HTR-8/SVneo (cell line): ENCODE measurements around the gene PPP1R12A.

Experiments used
- DNase-seq: peaks from one replicate; pipeline ENCODE4 v3.0.0; 2011; ENCODE audit warnings: low spot score, mixed read lengths; ENCODE audit not compliant: insufficient read length
- FAIRE-seq: peaks from 2 replicates; lab custom pipeline; 2011; peaks lifted over from hg19 to GRCh38; lab: Jason Lieb, UNC

The PPP1R12A gene

GRCh38 chr12:79938843-79939242 is 3.9 kb upstream of the PPP1R12A start:
- no peak for FAIRE-seq
- DNase-seq = no peak

GRCh38 chr12:79936670-79937069 is 1.8 kb upstream of the PPP1R12A start:
- no peak for FAIRE-seq

GRCh38 chr12:79935624-79936345 is 888 bp upstream of the PPP1R12A start:
- DNase-seq (no peak), FAIRE-seq (no peak)

More at GRCh38 chr12:79936670-79937069, 1.8 kb upstream of the PPP1R12A start:
- DNase-seq = no peak

DNA sequence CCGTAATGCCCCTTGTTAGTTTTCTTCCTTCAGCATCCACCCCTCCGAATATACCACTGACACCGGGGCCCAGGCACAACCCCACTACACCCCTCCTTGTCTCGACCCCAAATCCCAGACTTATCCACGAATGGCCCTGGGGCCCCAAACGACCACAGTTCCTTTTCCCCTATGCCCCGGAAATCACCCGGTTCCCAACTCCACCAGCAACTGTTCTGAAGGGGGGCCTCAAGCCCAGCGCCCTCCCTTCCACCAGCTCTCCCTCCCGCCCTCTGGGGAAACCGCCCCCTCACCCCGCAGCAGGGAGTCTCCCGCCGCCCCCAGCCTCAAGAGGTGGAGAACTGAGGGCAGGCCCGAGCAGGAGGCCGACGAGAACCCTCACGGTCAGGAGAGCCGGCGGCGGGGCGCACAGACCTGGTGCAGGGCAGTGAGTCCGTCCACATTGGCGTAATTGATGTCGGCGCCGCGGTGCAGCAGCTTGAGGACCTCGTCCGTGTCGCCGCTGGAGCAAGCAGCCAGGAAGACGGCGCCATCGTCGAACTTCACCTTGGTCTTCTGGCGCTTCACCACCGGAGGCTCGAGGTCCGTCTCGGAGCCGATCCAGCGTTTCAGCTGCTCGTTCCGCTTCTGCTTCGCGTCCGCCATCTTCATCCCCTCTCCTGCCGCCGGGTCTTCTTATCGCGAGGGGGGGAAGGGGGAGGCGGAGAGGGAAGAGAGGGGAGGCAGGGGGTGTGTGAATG is 446 bp downstream of the PPP1R12A start:
- peak; percentile 27 for DNase-seq
- FAIRE-seq = peak; percentile 4

GRCh38 chr12:79933532-79934264 is 1.2 kb downstream of the PPP1R12A start:
- FAIRE-seq (no peak), DNase-seq (no peak)

DNA sequence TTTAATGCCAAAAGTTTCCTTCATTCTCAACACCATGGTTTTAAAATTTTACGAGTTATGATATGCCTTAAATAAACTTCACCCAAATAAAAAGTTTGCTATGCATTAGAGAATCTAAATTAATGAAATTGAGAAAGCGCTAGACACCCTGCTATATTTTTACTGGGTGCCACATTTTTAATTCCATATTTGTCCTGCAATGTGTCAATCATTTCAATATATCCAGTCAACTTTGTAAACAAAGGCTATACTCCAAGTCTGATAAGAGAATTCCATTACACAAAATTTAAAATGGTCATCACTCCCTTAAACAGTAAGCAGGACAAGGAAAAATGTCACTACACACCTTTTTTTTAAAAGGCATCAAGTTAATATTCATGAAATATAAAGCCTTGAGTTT is 1.9 kb downstream of the PPP1R12A start:
- FAIRE-seq = no peak
- no peak for DNase-seq

DNA sequence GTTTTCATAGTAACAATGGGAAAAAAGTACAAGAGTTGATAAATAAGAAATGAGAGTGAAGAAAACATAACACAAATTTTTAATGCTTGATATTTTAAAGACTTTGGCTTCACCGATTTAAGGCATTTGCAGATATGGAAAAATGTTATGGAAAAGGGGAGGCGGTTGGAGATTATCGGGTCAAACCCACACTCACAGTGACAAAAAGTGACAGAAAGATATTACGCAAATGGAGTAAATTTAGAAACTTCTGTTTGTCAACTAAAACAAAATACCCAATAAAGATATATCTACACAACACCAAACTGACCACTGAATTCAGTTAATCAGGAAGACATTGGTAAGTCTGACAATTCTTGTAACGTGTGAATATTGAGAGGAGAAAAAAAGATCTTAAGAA is 2.5 kb downstream of the PPP1R12A start:
- DNase-seq = no peak
- FAIRE-seq = no peak

DNA sequence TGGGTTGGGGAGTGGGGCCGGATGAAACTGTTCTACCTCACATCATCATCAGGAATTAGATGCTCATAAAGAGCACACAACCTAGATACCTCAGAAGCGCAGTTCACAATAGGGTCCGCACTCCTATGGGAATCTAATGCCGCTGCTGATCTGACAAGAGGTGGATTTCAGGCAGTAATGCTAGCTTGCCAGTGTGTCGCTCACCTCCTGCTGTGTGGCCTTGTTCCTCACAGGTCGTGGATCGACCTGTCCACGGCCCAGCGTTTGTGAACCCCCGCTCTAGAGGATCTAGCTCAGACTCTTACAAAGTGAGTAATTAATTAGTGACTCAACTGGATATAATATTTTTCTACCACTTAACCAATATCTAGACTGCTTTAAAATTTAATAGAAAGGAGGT is 5.8 kb downstream of the PPP1R12A start:
- DNase-seq (no peak), FAIRE-seq (no peak)

GRCh38 chr12:79927772-79928474 is 7.0 kb downstream of the PPP1R12A start:
- no peak for FAIRE-seq
- DNase-seq = no peak

DNA sequence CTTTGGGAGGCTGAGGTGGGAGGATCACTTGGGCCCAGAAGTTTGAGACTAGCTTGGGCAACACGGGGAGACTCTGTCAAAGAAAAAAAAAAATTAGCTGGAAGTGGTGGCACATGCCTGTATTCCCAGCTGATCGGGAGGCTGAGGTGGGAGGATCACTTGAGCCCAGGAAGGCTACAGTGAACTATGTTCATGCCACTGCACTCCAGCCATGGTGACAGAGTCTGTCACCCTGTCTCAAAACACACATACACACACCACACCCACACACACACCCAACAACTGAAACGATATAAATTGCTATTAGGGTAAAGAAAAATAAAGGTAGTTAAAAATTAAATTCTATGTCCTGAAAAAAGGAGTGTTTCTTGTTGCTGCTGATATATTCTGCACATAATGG is 7.9 kb downstream of the PPP1R12A start:
- FAIRE-seq = no peak
- no peak for DNase-seq

- no peak for DNase-seq
- FAIRE-seq = no peak
Observed at GRCh38 chr12:79925492-79925891, 9.4 kb downstream of the PPP1R12A start.

DNA sequence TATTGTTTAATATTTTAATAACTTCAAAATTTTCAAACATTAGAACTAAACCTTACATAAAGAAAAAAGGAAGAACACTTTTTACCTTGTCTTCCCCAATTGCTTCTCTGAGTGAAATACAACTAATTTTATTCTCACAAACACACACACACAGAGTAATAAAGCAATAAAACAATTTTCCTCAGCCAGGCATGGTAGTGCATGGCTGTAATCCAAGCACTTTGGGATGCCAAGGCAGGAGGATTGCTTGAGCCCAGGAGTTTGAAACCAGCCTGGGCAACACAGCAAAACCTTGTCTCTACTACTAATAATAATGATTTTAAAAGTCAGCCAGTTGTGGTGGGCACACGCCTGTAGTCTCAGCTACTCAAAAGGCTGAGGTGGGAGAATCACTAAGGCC is 13.1 kb downstream of the PPP1R12A start:
- DNase-seq = no peak
- no peak for FAIRE-seq

DNA sequence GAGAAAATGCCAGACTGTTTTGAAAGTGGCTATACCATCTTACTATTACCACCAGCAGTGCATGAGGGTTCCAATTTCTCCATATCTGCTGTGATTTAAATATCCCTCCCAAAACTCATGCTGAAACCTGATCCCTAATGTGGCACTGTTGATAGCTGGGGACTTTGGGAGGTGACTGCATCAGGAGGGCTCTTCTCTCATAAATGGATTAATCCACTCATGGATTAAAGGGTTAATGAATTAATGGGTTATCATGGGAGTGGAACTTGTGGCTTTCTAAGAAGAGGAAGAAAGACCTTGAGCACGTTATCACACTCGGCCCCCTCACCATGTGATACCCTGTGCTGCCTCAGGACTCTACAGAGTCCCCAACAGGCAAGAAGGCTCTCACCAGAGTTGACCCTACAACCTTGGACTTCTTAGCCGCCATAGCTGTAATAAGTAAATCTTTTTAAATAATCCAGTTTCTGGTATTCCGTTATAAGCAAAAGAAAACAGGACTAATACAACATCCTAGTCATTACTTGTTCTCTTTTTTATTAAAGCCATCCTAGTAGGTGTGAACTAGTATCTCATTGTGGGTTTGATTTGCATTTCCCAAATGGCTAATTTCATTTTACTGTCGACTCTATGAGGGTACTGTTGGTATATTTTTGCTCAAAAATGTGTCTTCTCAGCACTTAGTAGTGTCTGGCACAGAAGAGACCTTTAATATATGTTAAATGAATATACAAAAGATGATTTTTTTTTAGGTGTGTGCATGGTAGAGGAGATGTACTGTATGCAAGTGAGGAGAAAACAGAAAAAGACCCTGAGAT is 14.3 kb downstream of the PPP1R12A start:
- FAIRE-seq (no peak), DNase-seq (no peak)

GRCh38 chr12:79919762-79920161 is 15.1 kb downstream of the PPP1R12A start:
- DNase-seq (no peak), FAIRE-seq (no peak)

- FAIRE-seq (no peak), DNase-seq (no peak)
Observed at GRCh38 chr12:79916826-79917225, 18.1 kb downstream of the PPP1R12A start.

DNA sequence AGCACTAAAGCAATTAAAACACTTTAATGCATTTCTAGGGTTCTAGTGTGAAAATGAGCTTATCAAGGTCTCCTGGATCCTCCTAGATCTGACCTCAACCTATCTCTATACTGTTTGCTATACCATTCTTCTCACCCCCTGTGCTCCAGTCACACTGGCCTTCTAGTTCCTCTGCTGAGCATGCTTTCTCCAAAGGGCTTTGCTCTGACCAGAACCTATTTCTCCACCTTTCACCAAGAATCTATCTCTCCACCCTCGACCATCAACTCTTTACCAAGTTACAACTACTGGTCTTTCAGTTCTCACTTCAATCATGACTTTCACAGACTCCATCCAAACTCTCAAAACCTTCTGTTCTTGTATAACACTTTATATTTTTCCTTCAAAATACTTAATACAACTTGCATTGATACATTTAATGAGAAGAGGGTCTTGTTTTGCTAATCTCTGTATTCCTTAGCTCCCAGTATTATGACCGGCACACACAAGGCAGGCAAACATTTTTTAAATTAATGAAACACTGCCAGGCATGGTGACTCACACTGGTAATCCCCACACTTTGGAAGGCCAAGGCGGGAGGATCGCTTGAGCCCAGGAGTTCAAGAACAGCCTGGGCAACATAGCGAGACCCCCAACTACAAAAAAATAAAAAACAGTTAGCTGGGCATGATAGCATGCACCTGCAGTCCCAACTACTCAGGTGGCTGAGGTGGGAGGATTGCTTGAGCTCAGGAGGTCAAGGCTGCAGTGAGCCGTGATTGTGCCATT is 22.8 kb downstream of the PPP1R12A start:
- DNase-seq (no peak), FAIRE-seq (no peak)

DNA sequence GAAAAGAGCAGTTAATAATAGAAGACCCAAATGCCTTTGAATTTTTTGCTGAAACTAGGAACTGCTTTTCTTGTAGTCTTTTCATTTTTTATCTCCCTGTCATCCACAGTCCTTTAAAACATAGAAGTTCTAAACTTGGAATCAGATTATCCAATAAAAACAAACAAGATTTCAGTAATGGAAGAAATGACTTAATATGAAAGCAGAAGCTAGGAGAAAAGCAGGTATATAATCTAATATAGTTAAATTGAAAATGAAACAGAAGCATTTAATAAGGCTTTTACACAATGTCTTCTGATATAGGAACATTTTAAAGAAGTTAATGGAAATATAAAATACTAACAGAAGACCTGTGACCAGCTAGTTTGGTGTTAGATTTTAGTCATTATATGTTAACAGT is 26.5 kb downstream of the PPP1R12A start:
- no peak for FAIRE-seq
- no peak for DNase-seq

GRCh38 chr12:79901506-79901905 is 33.4 kb downstream of the PPP1R12A start:
- DNase-seq (no peak), FAIRE-seq (no peak)

- FAIRE-seq = no peak
- DNase-seq = no peak
Observed at GRCh38 chr12:79900951-79901350, 33.9 kb downstream of the PPP1R12A start.
